GM19351 (cell line): ENCODE data around the gene SYNE2.
"Not testable (repeated sequence)": the region's sequence is repeated elsewhere in the genome, so short reads cannot be mapped to it uniquely, and the experiment has no call there.

Experiments used
- ATAC-seq: cut with Tn5 transposase; IDR thresholded peaks from one replicate; pipeline ENCODE4 v1.9.1; 2021; ENCODE audit warnings: mild to moderate bottlenecking, moderate library complexity; ENCODE audit not compliant: unreplicated experiment

SYNE2 gene

GRCh38 chr14:64008016-64008415, 155.2 kb downstream of the SYNE2 start:
- ATAC-seq, result no peak

- no peak for ATAC-seq
Observed at GRCh38 chr14:64012003-64012402, 159.2 kb downstream of the SYNE2 start.

- ATAC-seq, result no peak
Observed at GRCh38 chr14:64012720-64013119, 159.9 kb downstream of the SYNE2 start.

- ATAC-seq, result no peak
Observed at GRCh38 chr14:64025479-64025878, 172.7 kb downstream of the SYNE2 start.

- no peak for ATAC-seq
Observed at GRCh38 chr14:64026600-64026999, 173.8 kb downstream of the SYNE2 start.

GRCh38 chr14:64035143-64035542, 182.3 kb downstream of the SYNE2 start:
- ATAC-seq, result no peak

- ATAC-seq, result not testable (repeated sequence)
Observed at GRCh38 chr14:64037869-64038745, 185.3 kb downstream of the SYNE2 start.

- ATAC-seq, result no peak
Observed at GRCh38 chr14:64038841-64039542, 186.2 kb downstream of the SYNE2 start.

- ATAC-seq, result no peak
Observed at GRCh38 chr14:64040044-64040443, 187.2 kb downstream of the SYNE2 start.

GRCh38 chr14:64043296-64043695, 190.5 kb downstream of the SYNE2 start:
- ATAC-seq, result not testable (repeated sequence)

- no peak for ATAC-seq
Observed at GRCh38 chr14:64045091-64045490, 192.3 kb downstream of the SYNE2 start.

GRCh38 chr14:64049616-64050381, 197.0 kb downstream of the SYNE2 start:
- ATAC-seq, result no peak

- no peak for ATAC-seq
Observed at GRCh38 chr14:64053694-64054669, 201.2 kb downstream of the SYNE2 start.

- ATAC-seq, result no peak
Observed at GRCh38 chr14:64059454-64060198, 206.8 kb downstream of the SYNE2 start.

- ATAC-seq, result no peak
Observed at GRCh38 chr14:64060199-64060545, 207.4 kb downstream of the SYNE2 start.

- no peak for ATAC-seq
Observed at GRCh38 chr14:64060648-64061096, 207.9 kb downstream of the SYNE2 start.

- ATAC-seq, result no peak
Observed at GRCh38 chr14:64061115-64061514, 208.3 kb downstream of the SYNE2 start.

GRCh38 chr14:64061706-64062105, 208.9 kb downstream of the SYNE2 start:
- no peak for ATAC-seq

GRCh38 chr14:64062381-64063115, 209.7 kb downstream of the SYNE2 start:
- no peak for ATAC-seq
